ENCODE results near the gene PARP8. TPM values are rescaled to one million over a fixed set of nuclear protein-coding genes. Genes with fewer than 3 reads are reported as not detected.

Gene PARP8
- total and polyA plus RNA-seq, 2 of the 8 experiments (the other 6 are each of a cell fraction or from before 2014, with no cell fraction given) = 16.6 to 30.6 TPM

GRCh38 chr5:50697739-50698138 is 31.3 kb downstream of the PARP8 start:
- TF ChIP-seq TBP (IDR thresholded peaks at IDR 0.05; ENCODE audit: low read depth, low read length) = no peak
- no peak for TF ChIP-seq CREB1 (IDR thresholded peaks at IDR 0.05)
- no peak for TF ChIP-seq RFX5 (IDR thresholded peaks at IDR 0.05; ENCODE audit: borderline replicate concordance, low read depth, low read length)
- CTCF ChIA-PET (ENCODE audit: partially characterized antibody) = interaction anchor here (1.5 kb wide), 1 partner anchor 9 kb away, joined by 7 read pairs; no protein-coding TSS in a partner anchor
- no peak overlapping the region for H4K91ac ChIP-seq (replicated peaks; ENCODE audit: insufficient read length, low read length)
- no peaks in the 10 kb centered on the region for H3K9me3 ChIP-seq (ENCODE audit: insufficient read depth in 2 of 2, low read depth in 1 of 2, low read length in 1 of 2)
- H3K4ac ChIP-seq (replicated peaks; ENCODE audit: insufficient read length, low read depth, low read length) = no peak overlapping the region
- H3K36me3 ChIP-seq (ENCODE audit: control insufficient read depth in 2 of 4, insufficient read depth in 4 of 4, low read length in 3 of 4) = no peaks in the 10 kb centered on the region
- no peak overlapping the region for H2AK5ac ChIP-seq (ENCODE audit: low read depth, low read length)
- H3K23me2 ChIP-seq (ENCODE audit: low read depth, low read length) = no peaks in the 10 kb centered on the region
- H3K14ac ChIP-seq (ENCODE audit: insufficient read length) = no peak overlapping the region
- POLR2A ChIA-PET (ENCODE audit: partially characterized antibody) = no interaction called here
- H2BK12ac ChIP-seq (ENCODE audit: low read depth, low read length) = no peak overlapping the region
- H2BK20ac ChIP-seq (ENCODE audit: low read length) = no peak overlapping the region
- DNase-seq (ENCODE audit: low read depth in 1 of 2, low spot score in 2 of 2) = no peak
- no peaks in the 10 kb centered on the region for H3K27me3 ChIP-seq (replicated peaks in 1 of 4; ENCODE audit: control insufficient read depth in 3 of 4, extremely low read depth in 1 of 4, insufficient read depth in 3 of 4, low read length in 3 of 4)
- H3K27ac ChIP-seq (ENCODE audit: low read depth, low read length) = no peak overlapping the region
- H2BK5ac ChIP-seq (ENCODE audit: low read depth, low read length) = no peak overlapping the region
- no peak for FAIRE-seq
- 83% methylated on average over 1 of the region's 1 CpG; no CpG with 5 or more reads in 1 of the 2 experiments for WGBS, 2 experiments (ENCODE audit: extremely low coverage in 1 of 2, insufficient coverage in 1 of 2, insufficient read length in 1 of 2, insufficient replicate concordance in 2 of 2, low coverage in 1 of 2, low lambda C conversion rate in 2 of 2, missing lambda C conversion rate in 1 of 2)
- H4K5ac ChIP-seq (ENCODE audit: insufficient read length, low read depth, low read length) = no peak overlapping the region
- no peak overlapping the region for H3K4me3 ChIP-seq (ENCODE audit: extremely low read depth in 1 of 4, insufficient read depth in 2 of 4, low read depth in 3 of 4, low read length in 4 of 4)
- peaks cover 0 to 6% (median under 1%) of the 10 kb centered on the region in 4 experiments; a peak in 3 of 7 replicates for H3K4me1 ChIP-seq (replicated peaks in 1 of 4; ENCODE audit: control insufficient read depth in 3 of 4, insufficient read depth in 4 of 4, low read length in 3 of 4)
- H4K8ac ChIP-seq (ENCODE audit: extremely low read depth, insufficient read depth, low read length) = no peak overlapping the region
- H3K79me1 ChIP-seq (ENCODE audit: low read depth, low read length) = peaks cover 2% of the 10 kb centered on the region; the same call in 1 of the 2 replicates
- no peak overlapping the region for H3K56ac ChIP-seq (replicated peaks; ENCODE audit: insufficient read length, low read depth, low read length)
- no peak overlapping the region for H3K4me2 ChIP-seq (ENCODE audit: insufficient read depth in 1 of 2, low read depth in 2 of 2, low read length in 2 of 2)
- H3K9ac ChIP-seq (replicated peaks in 1 of 4; ENCODE audit: extremely low read depth in 1 of 4, low read depth in 3 of 4, low read length in 3 of 4) = no peak overlapping the region
- H2BK120ac ChIP-seq (replicated peaks; ENCODE audit: low read depth, low read length) = no peak overlapping the region
- H2AFZ ChIP-seq (ENCODE audit: low read length) = no peak overlapping the region
- H3K79me2 ChIP-seq (ENCODE audit: control insufficient read depth in 1 of 2, insufficient read depth in 2 of 2, low read length in 2 of 2) = peaks cover 0 to 99% of the 10 kb centered on the region in 2 experiments; a peak in 3 of 4 replicates
- peaks cover 0 to 9% of the 10 kb centered on the region in 2 experiments for H4K20me1 ChIP-seq (replicated peaks in 1 of 2; ENCODE audit: control insufficient read depth in 1 of 2, insufficient read depth in 2 of 2, low read length in 2 of 2)
- no peak overlapping the region for H3K18ac ChIP-seq (ENCODE audit: extremely low read depth, low read length)
- H3K23ac ChIP-seq (ENCODE audit: insufficient read length) = no peak overlapping the region
- no peak overlapping the region for H2BK15ac ChIP-seq (ENCODE audit: low read length)

Measured in H1 (cell line).